OCI-LY1 (cell line): ENCODE results near the gene NFE2L1.

ENCODE experiments used
- CTCF ChIP-seq: fragments of 200-600 bp; sonication (generic), shearing (Covaris generic); IDR thresholded peaks from 2 replicates; pipeline ENCODE4 v1.5.1; 2017; ENCODE audit warnings: mild to moderate bottlenecking, antibody characterized with exemption, low read length, moderate library complexity, mixed read lengths
- EZH2 ChIP-seq: fragments of 200-600 bp; sonication (generic), shearing (Covaris generic); IDR thresholded peaks from 2 replicates; pipeline ENCODE4 v1.8.0; 2017; ENCODE audit warnings: borderline replicate concordance, mixed run types, mild to moderate bottlenecking, antibody characterized with exemption, low read length, moderate library complexity, mixed read lengths

GRCh38 chr17:48021934-48022333, 26.2 kb upstream of the NFE2L1 start:
- TF ChIP-seq CTCF = no peak
- no peak for TF ChIP-seq EZH2
